K562 treated with DMSO at 1 percent for 4 hours (cell line): ENCODE data around the gene ITPKC. TPM values are rescaled to one million over a fixed set of nuclear protein-coding genes. Genes with fewer than 3 reads are reported as not detected.

Experiments used
- total RNA-seq: library from RNA; unstranded; fragments of 300-600 nt; gene quantifications from 2 replicates; pipeline ENCODE4 v1.2.3, GENCODE V29; 2022; ENCODE audit not compliant: insufficient read depth

ITPKC gene
- total RNA-seq: 13.7 and 15.3 TPM in 2 replicates

GRCh38 chr19:40716482-40717324, at the start of gene ITPKC, which contains the start of gene COQ8B:
ITPKC (plus strand) TSS chr19:40717112; CDS start chr19:40717136, 24 bp downstream.
COQ8B (minus strand) TSS chr19:40716886; CDS start chr19:40714632, 2,254 bp downstream.

DNA sequence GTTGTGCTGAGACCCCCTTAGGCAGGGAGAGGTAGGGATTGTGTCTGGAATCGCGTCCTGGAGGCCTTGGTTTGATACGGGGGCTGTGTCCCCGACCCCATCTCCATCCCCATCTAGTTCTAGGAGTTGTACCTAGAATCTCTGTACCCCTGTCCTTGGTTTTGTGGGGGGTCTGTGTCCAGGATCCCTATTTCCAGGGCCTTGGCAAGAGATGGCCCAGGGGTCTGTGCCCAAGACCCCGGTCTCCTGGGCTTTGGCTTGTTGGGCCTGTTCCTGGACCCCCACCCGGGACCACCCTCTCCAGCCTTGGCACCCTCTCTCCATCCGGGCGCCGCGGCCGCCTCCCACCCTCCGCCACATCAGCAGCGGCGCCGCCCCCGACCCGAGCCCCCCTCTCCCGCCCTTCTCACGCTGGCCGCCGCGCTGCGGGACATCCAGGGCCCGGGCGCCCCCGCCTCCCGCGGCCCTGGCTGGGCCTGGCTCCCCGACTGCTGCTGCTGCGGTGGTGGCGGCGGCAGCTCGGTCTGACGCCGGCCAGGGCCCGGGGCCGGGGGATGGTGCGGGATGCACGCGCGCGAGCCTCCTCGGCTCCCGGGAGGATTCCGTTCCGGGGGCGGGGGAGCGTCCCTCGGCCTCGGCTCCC, 26.7 kb upstream of the ITPKC start, which contains the start of gene NUMBL:
Gene NUMBL (minus strand): TSS at position 602 of the 643 bp plus-strand sequence. CDS start 168 bp downstream, at position 434.

DNA sequence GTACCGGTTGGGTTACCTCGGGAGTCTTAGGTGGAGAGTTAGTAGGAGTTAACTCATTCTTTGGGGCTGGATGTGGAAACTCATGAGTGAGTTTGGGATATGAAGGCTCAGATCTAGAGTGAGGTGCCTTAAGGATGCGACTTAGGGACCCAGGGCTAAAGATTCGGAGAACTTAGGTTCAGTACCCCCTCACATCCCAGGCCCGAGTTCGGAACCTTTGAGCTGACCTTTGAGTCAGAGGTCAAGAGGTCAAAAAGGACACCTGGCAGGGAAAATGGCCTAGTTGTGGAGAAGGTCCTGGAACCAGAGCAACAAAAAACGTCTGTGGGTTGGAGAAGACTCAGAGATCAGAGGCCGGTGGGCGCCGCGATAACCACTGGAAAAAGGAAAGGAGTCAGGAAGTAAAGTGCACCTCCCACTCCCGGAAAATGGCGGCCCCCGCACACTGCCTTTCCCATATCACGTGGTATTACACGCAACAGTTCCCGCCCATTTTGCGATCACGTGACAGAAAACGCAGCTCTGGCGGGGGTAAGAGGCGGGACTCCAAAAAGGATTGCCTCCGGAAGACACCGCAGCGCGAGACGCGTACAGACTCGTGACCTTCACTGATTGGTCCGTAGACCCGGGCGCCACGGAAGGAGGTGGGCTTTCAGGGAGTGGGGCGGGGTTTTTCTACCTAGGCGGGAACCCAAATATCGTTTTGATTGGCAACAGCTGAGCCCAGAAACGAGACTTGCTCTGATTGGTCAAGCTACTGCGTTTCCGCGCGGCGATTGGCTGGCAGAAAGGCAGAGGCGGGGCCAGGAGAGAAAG, 33.4 kb downstream of the ITPKC start, which contains the start of gene ACTMAP:
Gene ACTMAP (minus strand): TSS at position 420 of the 816 bp plus-strand sequence. CDS start 674 bp downstream, outside the sequence.

GRCh38 chr19:40750874-40751537, 34.1 kb downstream of the ITPKC start, which contains the start of gene SNRPA:
SNRPA (plus strand) TSS chr19:40751203; CDS start chr19:40751409, 206 bp downstream.

DNA sequence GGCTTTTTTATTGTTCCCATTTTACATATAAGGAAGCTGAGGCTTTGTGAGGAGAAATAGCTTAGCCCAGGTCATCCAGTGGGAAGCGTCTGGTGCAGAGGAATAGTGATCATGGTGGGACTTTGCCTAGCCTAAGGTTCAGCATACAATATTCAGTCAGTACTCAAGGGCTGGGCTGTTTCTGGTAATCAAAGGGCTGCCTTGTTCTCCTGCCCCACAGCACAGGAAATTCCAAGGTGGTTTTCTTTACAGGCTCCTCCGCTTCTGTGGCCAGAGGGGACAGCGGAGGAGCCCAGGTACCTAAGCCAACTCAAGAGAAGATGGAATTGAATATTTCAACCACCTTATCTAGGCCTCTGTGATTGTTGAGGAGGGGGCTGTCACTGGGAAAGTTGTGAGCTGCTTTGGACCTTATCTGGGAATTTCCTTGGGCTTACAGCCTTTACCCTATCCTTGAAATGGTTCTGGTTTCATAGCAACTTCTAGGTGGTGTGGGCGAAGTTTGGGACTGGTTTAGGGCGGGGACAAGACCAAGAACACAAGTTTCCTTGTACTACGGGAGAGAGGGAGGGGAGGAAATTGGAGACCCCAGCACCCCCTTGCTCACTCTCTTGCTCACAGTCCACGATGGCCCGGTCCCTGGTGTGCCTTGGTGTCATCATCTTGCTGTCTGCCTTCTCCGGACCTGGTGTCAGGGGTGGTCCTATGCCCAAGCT, 58.2 kb downstream of the ITPKC start, which contains the start of gene MIA:
Gene MIA (plus strand): TSS at position 606 of the 716 bp plus-strand sequence. CDS start 22 bp downstream, at position 628.

DNA sequence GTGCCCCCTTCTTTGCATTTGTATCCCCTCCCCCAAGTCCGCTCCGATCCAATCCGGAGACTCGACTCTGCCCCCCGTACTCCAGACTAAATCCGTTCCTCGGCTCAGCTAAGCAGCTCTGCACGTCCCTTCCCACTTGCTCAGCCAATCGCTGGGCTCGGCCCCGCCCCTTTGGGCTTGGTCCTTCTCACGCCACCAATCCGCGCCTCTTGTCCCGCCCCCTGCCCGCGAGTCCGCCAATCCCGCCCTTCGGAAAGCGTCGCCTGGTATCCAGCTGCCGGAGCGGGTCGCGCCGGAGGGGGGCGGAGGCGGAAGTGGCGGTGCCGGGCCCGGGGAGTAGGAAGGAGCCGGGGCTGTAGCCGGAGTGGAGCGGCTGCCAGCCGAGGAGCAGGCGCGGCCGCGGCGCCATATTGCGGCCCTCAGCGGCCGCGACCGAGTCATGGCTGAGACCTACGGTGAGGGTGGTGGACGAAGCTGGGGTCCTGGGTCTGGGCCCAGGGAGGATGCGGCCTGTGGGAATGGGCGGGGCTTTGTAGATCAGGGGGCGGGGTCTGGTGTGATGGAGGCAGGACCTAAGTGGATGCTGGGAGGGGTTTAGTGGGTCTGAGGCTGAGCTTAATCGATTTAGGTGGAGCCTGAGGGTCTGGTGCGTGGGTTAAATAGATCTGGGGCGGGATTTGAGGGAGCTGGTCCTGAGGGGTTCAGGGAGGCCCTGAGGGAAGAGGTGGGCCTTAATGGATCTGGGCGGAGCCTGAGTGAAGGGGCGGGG, 61.2 kb downstream of the ITPKC start, which contains the start of gene RAB4B:
Gene RAB4B (plus strand): TSS at position 311 of the 769 bp plus-strand sequence. CDS start 129 bp downstream, at position 440.

Other genes starting within 250 kb of the ITPKC start
- 97.0 and 111 TPM in 2 replicates for gene SHKBP1, start 140.2 kb upstream of the ITPKC start, total RNA-seq
- gene LTBP4, start 115.7 kb upstream of the ITPKC start, total RNA-seq: 179 and 282 TPM in 2 replicates
- gene NUMBL, start 26.5 kb upstream of the ITPKC start, total RNA-seq: 24.5 TPM in 2 replicates
- 14.3 and 21.5 TPM in 2 replicates for gene COQ8B, start 226 bp upstream of the ITPKC start, total RNA-seq
- gene ACTMAP, start 33.4 kb downstream of the ITPKC start, total RNA-seq: 9.3 and 13.2 TPM in 2 replicates
- gene SNRPA, start 34.1 kb downstream of the ITPKC start, total RNA-seq: 100 and 116 TPM in 2 replicates
- gene MIA, start 58.4 kb downstream of the ITPKC start, total RNA-seq: not detected in 2 replicates
- gene RAB4B, start 61.1 kb downstream of the ITPKC start, total RNA-seq: 26.9 and 33.3 TPM in 2 replicates
- 107 and 114 TPM in 2 replicates for gene EGLN2, start 82.1 kb downstream of the ITPKC start, total RNA-seq
- not detected in 2 replicates for gene CYP2A6, start 133.3 kb downstream of the ITPKC start, total RNA-seq
- gene CYP2A7, start 165.1 kb downstream of the ITPKC start, total RNA-seq: not detected in 2 replicates